GM23248 (cell line): ENCODE measurements around the gene MXRA8. TPM values are rescaled to one million over a fixed set of nuclear protein-coding genes. Genes with fewer than 3 reads are reported as not detected.

Source experiments
- DNase-seq: peaks from one replicate; pipeline ENCODE4 v3.0.0-alpha.2; 2015
- H2AFZ ChIP-seq: fragments of 200-600 bp; sonication (generic); 2 replicates; pipeline ENCODE4 v1.6.1; 2016; ENCODE audit warnings: antibody characterized with exemption
- H3F3A ChIP-seq: fragments of 200-600 bp; sonication (generic); 2 replicates; pipeline ENCODE4 v1.6.1; 2016; ENCODE audit warnings: mild to moderate bottlenecking, antibody characterized with exemption, mixed run types; ENCODE audit not compliant: insufficient read depth
- H3K27ac ChIP-seq: fragments of 200-600 bp; sonication (generic); 2 replicates; pipeline ENCODE4 v1.5.1; 2016; ENCODE audit warnings: mild to moderate bottlenecking
- H3K27me3 ChIP-seq: fragments of 200-600 bp; sonication (generic); replicated peaks from 2 replicates; pipeline ENCODE4 v1.6.1; 2016; ENCODE audit warnings: mild to moderate bottlenecking; ENCODE audit not compliant: insufficient read depth
- H3K36me3 ChIP-seq: fragments of 200-600 bp; sonication (generic); 2 replicates; pipeline ENCODE4 v1.6.1; 2016; ENCODE audit warnings: low read depth, mild to moderate bottlenecking
- H3K4me1 ChIP-seq: fragments of 200-600 bp; sonication (generic); 2 replicates; pipeline ENCODE4 v1.6.1; 2016; ENCODE audit warnings: mild to moderate bottlenecking; ENCODE audit not compliant: insufficient read depth
- H3K4me2 ChIP-seq: fragments of 200-600 bp; sonication (generic); one replicate; pipeline ENCODE4 v1.6.1; 2016; ENCODE audit warnings: mild to moderate bottlenecking; ENCODE audit not compliant: unreplicated experiment
- H3K4me3 ChIP-seq: fragments of 200-600 bp; sonication (generic); 2 replicates; pipeline ENCODE4 v1.5.1; 2016; ENCODE audit warnings: mild to moderate bottlenecking
- H3K79me2 ChIP-seq: fragments of 200-600 bp; sonication (generic); 2 replicates; pipeline ENCODE4 v1.6.1; 2016; ENCODE audit warnings: mild to moderate bottlenecking; ENCODE audit not compliant: insufficient read depth
- H3K9ac ChIP-seq: fragments of 200-600 bp; sonication (generic); 2 replicates; pipeline ENCODE4 v1.6.1; 2016; ENCODE audit warnings: mild to moderate bottlenecking
- H3K9me2 ChIP-seq: fragments of 200-600 bp; sonication (generic); 2 replicates; pipeline ENCODE4 v1.6.1; 2016; ENCODE audit warnings: mixed run types, mild to moderate bottlenecking, moderate library complexity; ENCODE audit not compliant: insufficient read depth
- H3K9me3 ChIP-seq: fragments of 200-600 bp; sonication (generic); one replicate; pipeline ENCODE4 v1.6.1; 2017; ENCODE audit warnings: low read depth
- H4K20me1 ChIP-seq: fragments of 200-600 bp; sonication (generic); 2 replicates; pipeline ENCODE4 v1.6.0; 2016; ENCODE audit not compliant: insufficient read depth
- EZH2 ChIP-seq: fragments of 200-600 bp; sonication (generic); IDR thresholded peaks from 2 replicates; pipeline ENCODE4 v1.6.1; 2018; ENCODE audit warnings: antibody characterized with exemption, mild to moderate bottlenecking; ENCODE audit not compliant: insufficient read depth, poor library complexity, severe bottlenecking
- EZH2phosphoT487 ChIP-seq: fragments of 200-600 bp; sonication (generic); IDR thresholded peaks from 2 replicates; pipeline ENCODE4 v1.6.1; 2018; ENCODE audit warnings: antibody characterized with exemption, moderate library complexity, mild to moderate bottlenecking, low read depth; ENCODE audit not compliant: insufficient read depth
- WGBS, 2 experiments: methylation state at CpG; one replicate each; pipeline ENCODE4 v1.1.6; 2015 to 2017; ENCODE audit warnings: low lambda C conversion rate in 2 of 2, low coverage in 1 of 2; ENCODE audit errors: missing lambda C conversion rate in 2 of 2; 5-methylcytosine and 5-hydroxymethylcytosine counted together
- in situ Hi-C: fragments of 300-500 bp; cut with MboI; formaldehyde crosslinking; loops from 2 replicates; pipeline ENCODE4 v1.15.0; 2020
- polyA plus RNA-seq: library from polyadenylated mRNA; unstranded; fragments of >200 nt; fragmentation: Nextera tagmentation; extraction: Ambion mirVana; gene quantifications from 2 replicates; pipeline ENCODE4 v1.2.1, GENCODE V29; 2016
- total RNA-seq: library from RNA; depleted of rRNA; stranded (reverse); fragments of >200 nt; shearing (Covaris generic); gene quantifications from 2 replicates; pipeline ENCODE4 v1.2.3, GENCODE V29; 2014

The MXRA8 gene
- total and polyA plus RNA-seq, 2 experiments from 2014 or later = 584 to 1,228 TPM

GRCh38 chr1:1306661-1307260, 51.6 kb downstream of the MXRA8 start:
- Histone ChIP-seq H2AFZ (no peak overlapping the region), H3K4me2 (peak overlapping the region; percentile 85), H3K27me3 (no peaks in the 10 kb centered on the region), H3F3A (no peaks in the 10 kb centered on the region), H3K79me2 (peaks cover 64% of the 10 kb centered on the region), H4K20me1 (no peaks in the 10 kb centered on the region), H3K9me3 (no peaks in the 10 kb centered on the region), H3K4me1 (peaks cover 22% of the 10 kb centered on the region), H3K36me3 (peaks cover 4% of the 10 kb centered on the region; the same call in 1 of the 2 replicates), H3K27ac (peak overlapping the region; percentile 79), H3K9me2 (no peaks in the 10 kb centered on the region), H3K9ac (peak overlapping the region; percentile 97), H3K4me3 (peak overlapping the region; percentile 99)
- no peak for TF ChIP-seq EZH2phosphoT487
- in situ Hi-C loops = no loop called here
- DNase-seq = peak; percentile 41
- 11 to 14% methylated on average over 27 of the region's 27 CpGs for WGBS, 2 experiments

GRCh38 chr1:1306070-1306660, 52.2 kb downstream of the MXRA8 start:
- H3K36me3 ChIP-seq = peaks cover 4% of the 10 kb centered on the region; the same call in 1 of the 2 replicates
- H3K4me1 ChIP-seq = peaks cover 22% of the 10 kb centered on the region
- H4K20me1 ChIP-seq = no peaks in the 10 kb centered on the region
- no peak overlapping the region for H2AFZ ChIP-seq
- 9 to 14% methylated on average over 11 of the region's 11 CpGs for WGBS, 2 experiments
- DNase-seq = peak; percentile 66
- TF ChIP-seq EZH2phosphoT487 = no peak
- peak overlapping the region; percentile 97 for H3K9ac ChIP-seq
- no peaks in the 10 kb centered on the region for H3K9me3 ChIP-seq
- H3F3A ChIP-seq = no peaks in the 10 kb centered on the region
- no peaks in the 10 kb centered on the region for H3K27me3 ChIP-seq
- in situ Hi-C loops = no loop called here
- H3K4me3 ChIP-seq = peak overlapping the region; percentile 99
- H3K9me2 ChIP-seq = no peaks in the 10 kb centered on the region
- H3K4me2 ChIP-seq = peak overlapping the region; percentile 85
- H3K27ac ChIP-seq = peak overlapping the region; percentile 79
- peaks cover 64% of the 10 kb centered on the region for H3K79me2 ChIP-seq

- Histone ChIP-seq H3K9ac (peak overlapping the region; percentile 97), H3K4me1 (peaks cover 22% of the 10 kb centered on the region), H3K27me3 (no peaks in the 10 kb centered on the region), H2AFZ (no peak overlapping the region), H3K4me2 (peak overlapping the region; percentile 85), H3F3A (no peaks in the 10 kb centered on the region), H4K20me1 (no peaks in the 10 kb centered on the region), H3K36me3 (peaks cover 4% of the 10 kb centered on the region; the same call in 1 of the 2 replicates), H3K9me2 (no peaks in the 10 kb centered on the region), H3K9me3 (no peaks in the 10 kb centered on the region), H3K79me2 (peaks cover 62% of the 10 kb centered on the region), H3K27ac (peak overlapping the region; percentile 79), H3K4me3 (peak overlapping the region; percentile 99)
- DNase-seq = peak; percentile 86
- WGBS, 2 experiments = 13 to 20% methylated on average over 16 to 23 of the region's 25 CpGs
- in situ Hi-C loops = no loop called here
- TF ChIP-seq EZH2phosphoT487 (no peak), EZH2 (no peak)
Observed at GRCh38 chr1:1305300-1306069, 52.9 kb downstream of the MXRA8 start.

- peak overlapping the region; percentile 67 for H3K4me2 ChIP-seq
- H3K9ac ChIP-seq = peak overlapping the region; percentile 97
- peaks cover 22% of the 10 kb centered on the region for H3K4me1 ChIP-seq
Observed at GRCh38 chr1:1304331-1305299, 53.7 kb downstream of the MXRA8 start.

More at GRCh38 chr1:1304331-1305299, 53.7 kb downstream of the MXRA8 start:
- Histone ChIP-seq H3K9me2 (no peaks in the 10 kb centered on the region), H3K79me2 (peaks cover 53% of the 10 kb centered on the region), H3F3A (no peaks in the 10 kb centered on the region), H3K36me3 (no peaks in the 10 kb centered on the region), H3K4me3 (peak overlapping the region; percentile 99), H3K27me3 (no peaks in the 10 kb centered on the region), H3K9me3 (no peaks in the 10 kb centered on the region), H4K20me1 (no peaks in the 10 kb centered on the region), H2AFZ (no peak overlapping the region), H3K27ac (peak overlapping the region; percentile 79)
- in situ Hi-C loops = no loop called here
- TF ChIP-seq EZH2phosphoT487 = no peak
- no peak for TF ChIP-seq EZH2
- peak; percentile 89 for DNase-seq
- WGBS, 2 experiments = 8 to 9% methylated on average over 24 to 27 of the region's 29 CpGs
